GM18511 (cell line): ENCODE measurements around the gene UPK3BL2.
"Not testable (repeated sequence)": the region's sequence is repeated elsewhere in the genome, so short reads cannot be mapped to it uniquely, and the experiment has no call there.

Source experiments
- ATAC-seq: cut with Tn5 transposase; IDR thresholded peaks from one replicate; pipeline ENCODE4 v1.9.1; 2021; ENCODE audit warnings: mild to moderate bottlenecking, moderate library complexity; ENCODE audit not compliant: unreplicated experiment

The UPK3BL2 gene

DNA sequence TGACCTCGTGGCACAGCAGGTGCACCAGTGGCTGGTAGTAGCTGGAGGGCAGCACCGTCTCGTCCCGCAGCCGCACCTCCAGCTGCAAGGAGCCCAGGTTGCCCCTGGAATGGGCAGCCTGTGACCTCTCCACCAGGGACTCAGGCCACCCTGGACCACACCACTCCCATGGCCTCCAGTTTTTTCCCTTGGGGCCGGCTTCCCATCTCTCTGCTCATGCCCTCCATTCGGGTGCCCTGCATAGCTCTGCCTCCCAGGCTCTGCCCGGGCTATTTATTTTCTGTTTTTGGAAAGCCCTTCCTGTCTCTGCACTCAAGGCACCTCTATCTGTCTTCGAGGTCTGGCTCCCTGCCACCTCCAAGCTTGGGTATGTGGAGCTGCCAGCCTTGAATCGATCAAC, 46.6 kb downstream of the UPK3BL2 start:
- not testable (repeated sequence) for ATAC-seq

DNA sequence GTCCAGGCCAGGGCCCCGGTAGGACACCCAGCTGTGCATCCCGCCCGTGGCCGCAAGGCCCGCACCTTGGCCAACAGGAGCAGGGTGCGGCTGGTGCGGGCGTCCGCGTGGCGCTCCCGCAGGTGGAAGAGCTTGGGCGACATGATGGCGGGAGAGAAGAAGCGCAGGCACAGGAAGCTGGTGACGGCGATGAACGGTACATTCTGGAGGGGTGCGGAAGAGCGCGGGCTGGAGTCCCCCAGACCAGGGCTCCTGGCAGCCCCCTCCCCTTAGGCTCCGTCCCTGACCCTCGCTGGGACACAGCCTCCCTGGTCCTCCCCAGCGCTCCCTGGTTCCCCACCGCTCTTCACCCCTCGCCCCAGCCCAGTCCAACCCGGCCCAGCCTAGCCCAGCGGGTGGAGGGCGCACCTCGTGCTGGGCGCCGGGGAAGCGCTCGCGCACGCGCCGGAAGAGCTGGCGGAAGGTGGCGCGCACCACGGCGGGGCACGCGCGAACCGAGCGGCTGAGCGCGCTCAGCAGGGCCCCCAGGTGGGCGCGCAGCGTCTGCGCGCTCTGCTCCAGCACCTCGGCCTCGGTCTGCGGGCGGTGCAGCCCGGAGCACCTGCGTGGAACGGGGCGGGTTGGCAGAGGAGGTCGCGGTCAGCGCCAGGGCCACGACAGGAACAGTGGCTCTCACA, 48.9 kb downstream of the UPK3BL2 start:
- peak; percentile 70 for ATAC-seq

DNA sequence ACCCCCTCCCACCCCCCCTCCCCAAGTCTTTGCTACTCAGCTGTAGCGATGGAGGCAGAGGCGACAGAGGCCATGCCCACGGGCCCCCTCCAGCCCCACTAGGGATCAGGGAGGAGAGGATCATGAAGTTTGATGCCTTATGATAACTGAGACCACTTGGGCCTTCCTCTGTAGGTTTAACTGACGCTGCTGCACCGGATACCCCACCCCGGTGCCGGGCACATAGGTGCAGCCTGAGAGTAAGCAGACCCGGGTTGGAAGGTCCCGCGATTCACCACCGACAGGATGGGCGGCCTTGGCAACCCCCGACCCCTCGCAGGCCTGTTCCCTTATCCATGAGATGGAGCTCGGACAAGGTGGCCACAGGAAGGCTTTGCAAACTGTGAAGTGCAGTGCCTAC, 49.5 kb downstream of the UPK3BL2 start:
- ATAC-seq, result peak; percentile 1

DNA sequence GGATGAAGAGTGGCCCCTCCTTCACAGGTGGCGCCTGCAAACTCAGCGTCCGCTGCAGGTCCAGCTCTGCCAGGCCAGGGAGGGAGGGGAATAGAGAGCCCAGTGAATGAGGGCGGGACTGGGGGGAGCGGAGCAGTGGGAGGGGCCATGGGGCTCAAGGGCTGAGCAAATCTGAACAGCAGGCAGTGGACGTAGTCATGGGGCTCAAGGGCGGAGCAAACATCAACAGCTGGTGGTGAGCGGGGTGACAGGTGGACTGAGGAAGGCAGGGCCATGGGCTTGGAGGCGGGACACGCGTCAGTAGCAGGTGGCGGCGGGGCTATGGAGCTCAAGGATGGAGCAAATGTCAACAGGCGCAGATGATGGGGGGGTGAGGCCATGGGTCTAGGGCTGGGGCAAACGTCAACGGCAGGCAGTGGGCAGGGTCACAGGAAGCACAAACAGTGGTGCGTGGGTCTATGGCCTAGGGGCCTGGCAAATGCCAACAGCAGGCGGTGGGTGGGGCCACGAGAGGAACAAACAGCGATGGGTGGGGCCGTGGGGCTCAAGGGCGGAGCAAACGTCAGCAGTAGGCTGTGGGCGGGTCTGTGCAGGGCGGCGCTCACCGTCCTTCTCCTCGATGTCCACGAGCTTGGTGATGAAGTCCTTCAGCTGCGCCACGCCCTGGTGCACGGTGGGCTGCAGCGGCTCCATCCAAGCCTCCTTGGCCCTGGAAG, 50.1 kb downstream of the UPK3BL2 start:
- peak; percentile 53 for ATAC-seq

DNA sequence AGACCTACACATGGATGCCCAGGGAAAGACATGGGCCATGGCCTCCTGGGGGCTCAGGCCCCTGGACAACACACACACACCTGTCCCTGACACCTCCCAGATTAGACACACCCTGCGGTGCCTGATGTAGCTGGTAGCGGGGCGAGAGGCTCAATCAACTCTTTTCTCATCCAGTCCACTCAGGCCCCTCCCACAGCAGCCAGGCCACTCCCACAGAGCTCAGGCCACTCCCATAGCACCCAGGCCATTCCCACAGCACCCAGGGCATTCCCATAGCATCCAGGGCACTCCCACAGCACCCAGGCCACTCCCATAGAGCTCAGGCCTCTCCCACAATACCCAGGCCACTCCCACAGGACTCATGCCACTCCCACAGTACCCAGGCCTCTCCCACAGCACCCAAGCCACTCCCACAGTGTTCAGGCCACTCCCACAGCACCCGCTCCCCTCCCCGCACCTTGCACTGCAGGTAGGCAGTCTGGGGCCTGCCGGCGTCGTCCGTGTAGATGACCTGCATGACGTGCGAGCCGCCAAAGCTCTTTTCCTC, 52.9 kb downstream of the UPK3BL2 start:
- ATAC-seq, result peak; percentile 42
